HepG2 (cell line): ENCODE data around the gene E2F1. TPM values are rescaled to one million over a fixed set of nuclear protein-coding genes. Genes with fewer than 3 reads are reported as not detected.

ENCODE experiments used
- AGO1 ChIP-seq: fragments of 200-400 bp; formaldehyde crosslinking; IDR thresholded peaks from 2 replicates; pipeline ENCODE4 v1.6.1; 2017; ENCODE audit warnings: mild to moderate bottlenecking, low read depth, low read length, moderate library complexity; ENCODE audit not compliant: poor library complexity, severe bottlenecking
- CBX1 ChIP-seq: IDR thresholded peaks from one replicate; pipeline ENCODE4 v1.6.1; 2016; ENCODE audit warnings: antibody characterized with exemption, low read depth
- CREM ChIP-seq, 2 experiments: sonication (generic) in 1 of 2; formaldehyde crosslinking in 1 of 2; IDR thresholded peaks; 2 replicates each; pipeline versions ENCODE4 v1.4.0 to v1.6.1; 2016 to 2020; ENCODE audit warnings: antibody characterized with exemption in 1 of 2, mild to moderate bottlenecking in 1 of 2, missing genetic modification reagents in 1 of 2
- DNMT1 ChIP-seq: sonication (generic); formaldehyde crosslinking; IDR thresholded peaks from 2 replicates; pipeline ENCODE4 v1.5.1; 2020; ENCODE audit warnings: mild to moderate bottlenecking, missing genetic modification reagents
- FIP1L1 ChIP-seq: fragments of 200-400 bp; formaldehyde crosslinking; IDR thresholded peaks from 2 replicates; pipeline ENCODE4 v1.6.1; 2018; ENCODE audit warnings: low read depth, mild to moderate bottlenecking, low read length, moderate library complexity, borderline replicate concordance; ENCODE audit not compliant: insufficient read depth
- HHEX ChIP-seq: IDR thresholded peaks from 2 replicates; pipeline ENCODE4 v1.6.1; 2016; ENCODE audit warnings: control low read depth
- NFE2L2 ChIP-seq: fragments of 150-350 bp; IDR thresholded peaks from 2 replicates; pipeline ENCODE4 v1.6.1; 2014; ENCODE audit warnings: low read length
- NR2F1 ChIP-seq, 2 experiments: fragments of 450-650 bp in 1 of 2; formaldehyde crosslinking in 1 of 2; IDR thresholded peaks; 2 replicates each; pipeline versions ENCODE4 v1.5.0 to v1.6.1; 2016 to 2020; ENCODE audit warnings: mild to moderate bottlenecking in 1 of 2, missing compliant biosample characterization in 1 of 2, missing genetic modification reagents in 1 of 2, moderate library complexity in 1 of 2
- RAD51 ChIP-seq: fragments of 450-650 bp; IDR thresholded peaks from 2 replicates; pipeline ENCODE4 v1.6.1; 2016; ENCODE audit warnings: borderline replicate concordance
- SSRP1 ChIP-seq: IDR thresholded peaks from 2 replicates; pipeline ENCODE4 v1.6.1; 2016; ENCODE audit warnings: control low read depth
- ZFYVE20 ChIP-seq: sonication (generic); formaldehyde crosslinking; IDR thresholded peaks from 2 replicates; pipeline ENCODE4 v1.8.0; 2023; ENCODE audit warnings: low read depth, mild to moderate bottlenecking, moderate library complexity, missing genetic modification reagents, borderline replicate concordance
- ZNF256 ChIP-seq: sonication (generic); formaldehyde crosslinking; conservative IDR thresholded peaks from 2 replicates; pipeline ENCODE4 v1.4.0; 2020; ENCODE audit warnings: missing genetic modification reagents
- ZNF274 ChIP-seq: sonication (generic); formaldehyde crosslinking; IDR thresholded peaks from 2 replicates; pipeline ENCODE4 v1.5.1; 2020; ENCODE audit warnings: mild to moderate bottlenecking, missing genetic modification reagents
- ZNF432 ChIP-seq: sonication (generic); formaldehyde crosslinking; IDR thresholded peaks from 2 replicates; pipeline ENCODE4 v1.5.0; 2020; ENCODE audit warnings: missing genetic modification reagents, mild to moderate bottlenecking, borderline replicate concordance
- ZNF441 ChIP-seq: sonication (generic); formaldehyde crosslinking; IDR thresholded peaks from 2 replicates; pipeline ENCODE4 v1.7.0; 2021; ENCODE audit warnings: missing genetic modification reagents, borderline replicate concordance
- polyA plus RNA-seq, 8 experiments: library from polyadenylated mRNA; depleted of rRNA in 3 of 8; stranded (reverse) in 7 of 8; unstranded in 1 of 8; fragments of >200 nt; fragmentation: Illumina TruSeq in 4 of 8; extraction: Trizol in 4 of 8; gene quantifications; 2 replicates each; pipeline versions ENCODE4 v1.2.1 to v1.2.3, GENCODE V29; 2011 to 2016; ENCODE audit warnings: low read depth in 4 of 8, missing spikeins in 1 of 8, mixed read lengths in 1 of 8; ENCODE audit not compliant: insufficient read depth in 1 of 8
- total RNA-seq, 5 experiments: library from RNA; depleted of rRNA; stranded (reverse); fragments of >200 nt; fragmentation: Illumina TruSeq; extraction: Trizol; gene quantifications; 2 replicates each; pipeline ENCODE4 v1.2.3, GENCODE V29; 2016; ENCODE audit warnings: low read depth in 1 of 5
- TF ChIP-seq, protein P1 (sequence below): sonication (generic); formaldehyde crosslinking; IDR thresholded peaks from 2 replicates; pipeline ENCODE4 v1.4.0; 2020; ENCODE audit warnings: mild to moderate bottlenecking, low read depth, missing genetic modification reagents
- TF ChIP-seq, protein P2 (sequence below): fragments of 450-650 bp; IDR thresholded peaks from 2 replicates; pipeline ENCODE4 v1.6.1; 2017; ENCODE audit warnings: mild to moderate bottlenecking
- TF ChIP-seq, protein P3 (sequence below): sonication (generic); formaldehyde crosslinking; IDR thresholded peaks from 2 replicates; pipeline ENCODE4 v1.4.0; 2020; ENCODE audit warnings: missing genetic modification reagents
- TF ChIP-seq, protein P4 (sequence below): IDR thresholded peaks from 2 replicates; pipeline ENCODE4 v1.6.1; 2016; ENCODE audit warnings: mild to moderate bottlenecking, missing biosample characterization, missing genetic modification reagents
- TF ChIP-seq, protein P5 (sequence below), 2 experiments: sonication (generic) in 1 of 2; formaldehyde crosslinking in 1 of 2; IDR thresholded peaks; 2 replicates each; pipeline versions ENCODE4 v1.4.0 to v1.6.1; 2018 to 2020; ENCODE audit warnings: missing genetic modification reagents in 2 of 2, borderline replicate concordance in 1 of 2, low read depth in 1 of 2, mild to moderate bottlenecking in 1 of 2, missing biosample characterization in 1 of 2

The E2F1 gene
- total and polyA plus RNA-seq, 2 of the 13 experiments (the other 11 are each of a cell fraction or from before 2014, with no cell fraction given), result 25.5 to 39.4 TPM

DNA sequence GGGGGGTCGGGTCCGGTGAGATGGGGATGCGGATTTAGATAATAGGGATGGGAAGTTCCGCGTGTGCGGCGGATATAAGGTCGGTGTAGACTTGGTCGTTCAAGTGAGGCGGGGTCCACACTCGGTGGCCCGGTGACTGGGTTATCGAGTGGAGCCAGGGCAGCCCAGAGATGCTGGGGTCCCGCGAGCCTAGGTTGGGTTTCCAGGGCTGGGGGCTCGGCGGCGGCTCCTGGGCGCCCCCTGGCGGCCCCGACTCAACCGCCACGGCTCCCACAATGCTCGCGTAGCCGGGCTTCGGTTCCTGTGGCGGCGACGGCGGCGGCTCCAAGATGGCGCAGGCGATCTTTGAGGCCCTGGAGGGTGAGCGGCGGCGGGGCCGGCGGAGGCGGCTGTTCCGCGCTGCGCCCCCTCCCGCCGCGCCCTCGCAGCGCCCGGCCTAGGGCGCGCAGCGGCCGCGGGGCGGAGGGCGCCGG lies 45.5 kb upstream of the E2F1 start, which contains the start of gene ZNF341 (continued):
- TF ChIP-seq AGO1 (no peak), DNMT1 (CRISPR knock-in tag) (no peak), FIP1L1 (no peak), ZNF441 (CRISPR knock-in tag) (no peak; the same call in none of the 2 replicates), CBX1 (no peak), ZNF274 (no peak; the same call in none of the 2 replicates), HHEX (CRISPR knock-in tag) (peak; percentile 27; the same call in 1 of the 2 replicates), NR2F1 (CRISPR knock-in tag; IDR thresholded peaks at IDR 0.05) (no peak), ZNF256 (peak; percentile 61; the same call in 1 of the 2 replicates), SSRP1 (CRISPR knock-in tag) (peak; percentile 93), RAD51 (no peak), CREM (IDR thresholded peaks at IDR 0.05) (no peak), CREM (CRISPR knock-in tag; IDR thresholded peaks at IDR 0.05) (no peak), ZNF432 (no peak), NFE2L2 (no peak), ZFYVE20 (CRISPR knock-in tag) (no peak)
- TF ChIP-seq, protein P1, sequence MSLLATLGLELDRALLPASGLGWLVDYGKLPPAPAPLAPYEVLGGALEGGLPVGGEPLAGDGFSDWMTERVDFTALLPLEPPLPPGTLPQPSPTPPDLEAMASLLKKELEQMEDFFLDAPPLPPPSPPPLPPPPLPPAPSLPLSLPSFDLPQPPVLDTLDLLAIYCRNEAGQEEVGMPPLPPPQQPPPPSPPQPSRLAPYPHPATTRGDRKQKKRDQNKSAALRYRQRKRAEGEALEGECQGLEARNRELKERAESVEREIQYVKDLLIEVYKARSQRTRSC, result no peak
- TF ChIP-seq, protein P2, sequence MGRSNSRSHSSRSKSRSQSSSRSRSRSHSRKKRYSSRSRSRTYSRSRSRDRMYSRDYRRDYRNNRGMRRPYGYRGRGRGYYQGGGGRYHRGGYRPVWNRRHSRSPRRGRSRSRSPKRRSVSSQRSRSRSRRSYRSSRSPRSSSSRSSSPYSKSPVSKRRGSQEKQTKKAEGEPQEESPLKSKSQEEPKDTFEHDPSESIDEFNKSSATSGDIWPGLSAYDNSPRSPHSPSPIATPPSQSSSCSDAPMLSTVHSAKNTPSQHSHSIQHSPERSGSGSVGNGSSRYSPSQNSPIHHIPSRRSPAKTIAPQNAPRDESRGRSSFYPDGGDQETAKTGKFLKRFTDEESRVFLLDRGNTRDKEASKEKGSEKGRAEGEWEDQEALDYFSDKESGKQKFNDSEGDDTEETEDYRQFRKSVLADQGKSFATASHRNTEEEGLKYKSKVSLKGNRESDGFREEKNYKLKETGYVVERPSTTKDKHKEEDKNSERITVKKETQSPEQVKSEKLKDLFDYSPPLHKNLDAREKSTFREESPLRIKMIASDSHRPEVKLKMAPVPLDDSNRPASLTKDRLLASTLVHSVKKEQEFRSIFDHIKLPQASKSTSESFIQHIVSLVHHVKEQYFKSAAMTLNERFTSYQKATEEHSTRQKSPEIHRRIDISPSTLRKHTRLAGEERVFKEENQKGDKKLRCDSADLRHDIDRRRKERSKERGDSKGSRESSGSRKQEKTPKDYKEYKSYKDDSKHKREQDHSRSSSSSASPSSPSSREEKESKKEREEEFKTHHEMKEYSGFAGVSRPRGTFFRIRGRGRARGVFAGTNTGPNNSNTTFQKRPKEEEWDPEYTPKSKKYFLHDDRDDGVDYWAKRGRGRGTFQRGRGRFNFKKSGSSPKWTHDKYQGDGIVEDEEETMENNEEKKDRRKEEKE, result no peak
- TF ChIP-seq, protein P3, sequence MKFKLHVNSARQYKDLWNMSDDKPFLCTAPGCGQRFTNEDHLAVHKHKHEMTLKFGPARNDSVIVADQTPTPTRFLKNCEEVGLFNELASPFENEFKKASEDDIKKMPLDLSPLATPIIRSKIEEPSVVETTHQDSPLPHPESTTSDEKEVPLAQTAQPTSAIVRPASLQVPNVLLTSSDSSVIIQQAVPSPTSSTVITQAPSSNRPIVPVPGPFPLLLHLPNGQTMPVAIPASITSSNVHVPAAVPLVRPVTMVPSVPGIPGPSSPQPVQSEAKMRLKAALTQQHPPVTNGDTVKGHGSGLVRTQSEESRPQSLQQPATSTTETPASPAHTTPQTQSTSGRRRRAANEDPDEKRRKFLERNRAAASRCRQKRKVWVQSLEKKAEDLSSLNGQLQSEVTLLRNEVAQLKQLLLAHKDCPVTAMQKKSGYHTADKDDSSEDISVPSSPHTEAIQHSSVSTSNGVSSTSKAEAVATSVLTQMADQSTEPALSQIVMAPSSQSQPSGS (CRISPR knock-in tag), result peak; percentile 48; the same call in 1 of the 2 replicates
- TF ChIP-seq, protein P4, sequence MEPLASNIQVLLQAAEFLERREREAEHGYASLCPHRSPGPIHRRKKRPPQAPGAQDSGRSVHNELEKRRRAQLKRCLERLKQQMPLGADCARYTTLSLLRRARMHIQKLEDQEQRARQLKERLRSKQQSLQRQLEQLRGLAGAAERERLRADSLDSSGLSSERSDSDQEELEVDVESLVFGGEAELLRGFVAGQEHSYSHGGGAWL (CRISPR knock-in tag), result peak; percentile 33; the same call in 1 of the 2 replicates
- TF ChIP-seq, protein P5, sequence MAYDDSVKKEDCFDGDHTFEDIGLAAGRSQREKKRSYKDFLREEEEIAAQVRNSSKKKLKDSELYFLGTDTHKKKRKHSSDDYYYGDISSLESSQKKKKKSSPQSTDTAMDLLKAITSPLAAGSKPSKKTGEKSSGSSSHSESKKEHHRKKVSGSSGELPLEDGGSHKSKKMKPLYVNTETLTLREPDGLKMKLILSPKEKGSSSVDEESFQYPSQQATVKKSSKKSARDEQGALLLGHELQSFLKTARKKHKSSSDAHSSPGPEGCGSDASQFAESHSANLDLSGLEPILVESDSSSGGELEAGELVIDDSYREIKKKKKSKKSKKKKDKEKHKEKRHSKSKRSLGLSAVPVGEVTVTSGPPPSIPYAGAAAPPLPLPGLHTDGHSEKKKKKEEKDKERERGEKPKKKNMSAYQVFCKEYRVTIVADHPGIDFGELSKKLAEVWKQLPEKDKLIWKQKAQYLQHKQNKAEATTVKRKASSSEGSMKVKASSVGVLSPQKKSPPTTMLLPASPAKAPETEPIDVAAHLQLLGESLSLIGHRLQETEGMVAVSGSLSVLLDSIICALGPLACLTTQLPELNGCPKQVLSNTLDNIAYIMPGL (CRISPR knock-in tag; IDR thresholded peaks at IDR 0.05; ENCODE audit: borderline replicate concordance in 1 of 2, low read depth in 1 of 2), result peak; percentile 81 to 87; a peak in 3 of 4 replicates
